HG03060 (cell line): ENCODE measurements around the gene APBB1IP.
"Not testable (repeated sequence)": the region's sequence is repeated elsewhere in the genome, so short reads cannot be mapped to it uniquely, and the experiment has no call there.

ENCODE experiments used
- ATAC-seq: cut with Tn5 transposase; IDR thresholded peaks from one replicate; pipeline ENCODE4 v1.9.1; 2021; ENCODE audit warnings: low read depth, moderate number of reproducible peaks; ENCODE audit not compliant: unreplicated experiment

Gene APBB1IP

GRCh38 chr10:26504429-26504828 is 66.3 kb downstream of the APBB1IP start:
- not testable (repeated sequence) for ATAC-seq

GRCh38 chr10:26505491-26505890 is 67.3 kb downstream of the APBB1IP start:
- ATAC-seq: no peak

- ATAC-seq: no peak
These were observed 68.6 kb downstream of the APBB1IP start for GRCh38 chr10:26506736-26507135.

GRCh38 chr10:26507441-26507840 is 69.3 kb downstream of the APBB1IP start:
- ATAC-seq: no peak

- ATAC-seq: no peak
These were observed 69.9 kb downstream of the APBB1IP start for GRCh38 chr10:26508016-26508415.

GRCh38 chr10:26509307-26509706 is 71.2 kb downstream of the APBB1IP start:
- ATAC-seq: no peak

GRCh38 chr10:26513101-26513500 is 75.0 kb downstream of the APBB1IP start:
- ATAC-seq: no peak

GRCh38 chr10:26516540-26517101 is 78.5 kb downstream of the APBB1IP start:
- ATAC-seq: no peak

GRCh38 chr10:26517141-26517867 is 79.2 kb downstream of the APBB1IP start:
- no peak for ATAC-seq

- no peak for ATAC-seq
These were observed 81.7 kb downstream of the APBB1IP start for GRCh38 chr10:26519803-26520202.

GRCh38 chr10:26520575-26520974 is 82.4 kb downstream of the APBB1IP start:
- no peak for ATAC-seq

GRCh38 chr10:26524161-26524896 is 86.2 kb downstream of the APBB1IP start:
- ATAC-seq: no peak

GRCh38 chr10:26525586-26525985 is 87.4 kb downstream of the APBB1IP start:
- ATAC-seq: no peak

- ATAC-seq: no peak
These were observed 88.9 kb downstream of the APBB1IP start for GRCh38 chr10:26527018-26527417.

GRCh38 chr10:26528048-26528447 is 89.9 kb downstream of the APBB1IP start:
- no peak for ATAC-seq

- no peak for ATAC-seq
These were observed 90.7 kb downstream of the APBB1IP start for GRCh38 chr10:26528715-26529393.

- no peak for ATAC-seq
These were observed 96.2 kb downstream of the APBB1IP start for GRCh38 chr10:26534384-26534783.

- peak; percentile 43 for ATAC-seq
These were observed 102.5 kb downstream of the APBB1IP start for GRCh38 chr10:26540601-26541000.

- ATAC-seq: peak; percentile 47
These were observed 105.6 kb downstream of the APBB1IP start for GRCh38 chr10:26543567-26544306.

GRCh38 chr10:26544932-26545331 is 106.8 kb downstream of the APBB1IP start:
- no peak for ATAC-seq
